HEK293T (cell line): ENCODE results near the gene POFUT2.
"Not testable (repeated sequence)": the region's sequence is repeated elsewhere in the genome, so short reads cannot be mapped to it uniquely, and the experiment has no call there.

Experiments used
- CTCF ChIA-PET: fragments of 350-600 bp; formaldehyde crosslinking; extraction: SDS; loops from one replicate; lab custom pipeline; 2021; ENCODE audit warnings: antibody characterized with exemption, inconsistent platforms; lab: Yijun Ruan, JAX
- POLR2A ChIA-PET: fragments of 350-600 bp; formaldehyde crosslinking; extraction: SDS; loops from one replicate; lab custom pipeline; 2020; ENCODE audit warnings: antibody characterized with exemption, inconsistent platforms; lab: Yijun Ruan, JAX
- DNase-seq: peaks from one replicate; pipeline ENCODE4 v3.0.0; 2012; ENCODE audit warnings: mixed read lengths; ENCODE audit errors: extremely low spot score
- ARNT ChIP-seq: fragments of 450-650 bp; IDR thresholded peaks from 2 replicates; pipeline ENCODE4 v1.6.1; 2017; ENCODE audit warnings: mild to moderate bottlenecking
- BHLHE40 ChIP-seq: fragments of 450-650 bp; IDR thresholded peaks from 2 replicates; pipeline ENCODE4 v1.6.1; 2016; ENCODE audit warnings: mild to moderate bottlenecking, moderate library complexity, borderline replicate concordance
- CTBP1 ChIP-seq: fragments of 450-650 bp; IDR thresholded peaks from 2 replicates; pipeline ENCODE4 v1.6.1; 2016; ENCODE audit warnings: borderline replicate concordance
- ELF4 ChIP-seq: fragments of 450-650 bp; IDR thresholded peaks from 2 replicates; pipeline ENCODE4 v1.6.1; 2017; ENCODE audit warnings: antibody characterized with exemption
- FOXA1 ChIP-seq: fragments of 450-650 bp; IDR thresholded peaks from 2 replicates; pipeline ENCODE4 v1.6.1; 2016; ENCODE audit warnings: mild to moderate bottlenecking
- FOXK2 ChIP-seq: fragments of 450-650 bp; IDR thresholded peaks from 2 replicates; pipeline ENCODE4 v1.6.1; 2016; ENCODE audit warnings: mild to moderate bottlenecking
- FOXM1 ChIP-seq: fragments of 450-650 bp; IDR thresholded peaks from 2 replicates; pipeline ENCODE4 v1.6.1; 2017; ENCODE audit warnings: mild to moderate bottlenecking, borderline replicate concordance
- HDGF ChIP-seq: fragments of 450-650 bp; IDR thresholded peaks from 2 replicates; pipeline ENCODE4 v1.6.1; 2017; ENCODE audit warnings: antibody characterized with exemption, borderline replicate concordance
- L3MBTL2 ChIP-seq: fragments of 450-650 bp; conservative IDR thresholded peaks from 2 replicates; pipeline ENCODE4 v1.6.1; 2016; ENCODE audit warnings: mild to moderate bottlenecking
- LEF1 ChIP-seq: fragments of 450-650 bp; IDR thresholded peaks from 2 replicates; pipeline ENCODE4 v1.6.1; 2017; ENCODE audit warnings: mild to moderate bottlenecking, borderline replicate concordance
- NFRKB ChIP-seq: fragments of 450-650 bp; IDR thresholded peaks from 2 replicates; pipeline ENCODE4 v1.6.1; 2016; ENCODE audit warnings: mild to moderate bottlenecking, moderate library complexity
- PKNOX1 ChIP-seq: fragments of 450-650 bp; IDR thresholded peaks from 2 replicates; pipeline ENCODE4 v1.6.1; 2016
- SP1 ChIP-seq: fragments of 450-650 bp; IDR thresholded peaks from 2 replicates; pipeline ENCODE4 v1.6.1; 2017
- SUZ12 ChIP-seq: fragments of 450-650 bp; IDR thresholded peaks from 2 replicates; pipeline ENCODE4 v1.6.1; 2016; ENCODE audit warnings: mild to moderate bottlenecking
- TARDBP ChIP-seq: fragments of 450-650 bp; IDR thresholded peaks from 2 replicates; pipeline ENCODE4 v1.6.1; 2016
- ZNF384 ChIP-seq: fragments of 450-650 bp; IDR thresholded peaks from 2 replicates; pipeline ENCODE4 v1.6.1; 2016

The POFUT2 gene

GRCh38 chr21:45310459-45310858, 22.8 kb upstream of the POFUT2 start:
- TF ChIP-seq SP1 (no peak), NFRKB (no peak), ARNT (no peak), CTBP1 (no peak), TARDBP (no peak), FOXM1 (no peak), LEF1 (no peak), FOXA1 (no peak), HDGF (no peak), ELF4 (no peak), ZNF384 (no peak), FOXK2 (no peak), BHLHE40 (no peak), L3MBTL2 (no peak), PKNOX1 (no peak), SUZ12 (no peak)
- CTCF ChIA-PET: no interaction called here
- POLR2A ChIA-PET: no interaction called here
- DNase-seq: no peak

GRCh38 chr21:45309987-45310381, 22.3 kb upstream of the POFUT2 start:
- no peak for TF ChIP-seq FOXM1
- ChIA-PET CTCF (interaction anchor here (1.3 kb wide), 1 partner anchor 169 kb away, joined by 12 read pairs; no protein-coding TSS in a partner anchor), POLR2A (no interaction called here)
- DNase-seq: no peak

GRCh38 chr21:45309069-45309986, 21.6 kb upstream of the POFUT2 start:
- POLR2A ChIA-PET: interaction anchor here (0.9 to 1.0 kb wide), 2 partner anchors 15 to 17 kb away, joined by 4 to 5 read pairs; no protein-coding TSS in a partner anchor
- CTCF ChIA-PET: interaction anchor here (0.6 to 1.8 kb wide), 10 partner anchors 9 to 509 kb away, joined by 3 to 16 read pairs (median 4); no protein-coding TSS in a partner anchor
- DNase-seq: peak; percentile 87
- TF ChIP-seq FOXK2 (no peak), ARNT (no peak)

- ChIA-PET POLR2A (interaction anchor here (0.9 to 1.0 kb wide), 2 partner anchors 14 to 16 kb away, joined by 4 to 5 read pairs; no protein-coding TSS in a partner anchor), CTCF (interaction anchor here (0.8 to 1.8 kb wide), 8 partner anchors 12 to 508 kb away, joined by 3 to 16 read pairs (median 4); no protein-coding TSS in a partner anchor)
- DNase-seq: no peak
- TF ChIP-seq SP1 (no peak), HDGF (0 out of 2 replicates have a peak, but pooled peaks have one; percentile 50)
Observed at GRCh38 chr21:45308194-45309068, 20.7 kb upstream of the POFUT2 start.

GRCh38 chr21:45307597-45308158, 20.0 kb upstream of the POFUT2 start:
- POLR2A ChIA-PET, DNase-seq: not testable (repeated sequence)
- CTCF ChIA-PET: interaction anchor here (1.8 kb wide), 1 partner anchor 169 kb away, joined by 9 read pairs; no protein-coding TSS in a partner anchor

GRCh38 chr21:45306832-45307571, 19.3 kb upstream of the POFUT2 start:
- ChIA-PET POLR2A (no interaction called here), CTCF (no interaction called here)
- TF ChIP-seq CTBP1: no peak
- no peak for TF ChIP-seq ELF4
- no peak for TF ChIP-seq FOXK2
- no peak for TF ChIP-seq HDGF
- no peak for TF ChIP-seq PKNOX1
- TF ChIP-seq ZNF384: no peak
- TF ChIP-seq LEF1: no peak
- no peak for TF ChIP-seq FOXM1
- no peak for DNase-seq
